NCI-H524 treated with DMSO at 0.1 percent for 48 hours (cell line): ENCODE results near the gene VWA5B2.

Source experiments
- DNase-seq: peaks from one replicate; lab custom pipeline; 2025; lab: John Stamatoyannopoulos, UW

Gene VWA5B2

DNA sequence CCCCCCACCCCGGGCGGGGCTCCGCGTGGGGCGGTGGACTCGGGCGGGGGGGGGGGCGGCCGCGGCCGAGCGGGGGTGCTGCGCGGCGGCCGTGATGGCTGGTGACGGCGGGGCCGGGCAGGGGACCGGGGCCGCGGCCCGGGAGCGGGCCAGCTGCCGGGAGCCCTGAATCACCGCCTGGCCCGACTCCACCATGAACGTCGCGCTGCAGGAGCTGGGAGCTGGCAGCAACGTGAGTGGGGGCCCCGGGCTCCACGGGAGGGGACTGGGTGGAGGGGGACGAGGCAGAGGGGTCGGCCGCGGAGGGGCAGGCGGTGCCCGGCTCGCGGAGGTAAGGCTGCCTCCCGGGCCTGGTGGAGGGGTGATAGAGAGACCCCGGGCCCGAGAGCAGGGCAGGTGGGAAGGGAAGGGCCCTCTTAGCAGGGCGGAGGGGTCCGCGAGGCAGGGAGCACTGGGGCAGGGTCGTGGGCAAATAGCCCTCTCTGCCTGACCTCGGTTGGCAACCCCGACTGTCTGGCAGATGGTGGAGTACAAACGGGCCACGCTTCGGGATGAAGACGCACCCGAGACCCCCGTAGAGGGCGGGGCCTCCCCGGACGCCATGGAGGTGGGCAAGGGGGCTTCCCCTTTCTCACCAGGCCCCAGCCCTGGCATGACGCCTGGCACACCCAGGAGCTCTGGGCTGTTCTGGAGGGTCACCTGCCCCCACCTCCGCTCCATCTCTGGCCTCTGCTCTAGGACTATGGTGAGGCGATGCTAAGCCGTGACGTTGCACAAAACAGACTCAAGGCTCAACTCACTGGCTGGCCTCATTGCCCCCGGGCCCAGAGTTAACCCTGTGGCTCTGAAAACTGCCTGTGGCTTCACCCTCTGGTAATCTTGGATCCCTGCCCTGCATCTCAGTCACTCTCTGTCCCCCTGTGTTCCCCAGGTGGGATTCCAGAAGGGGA lies 46.9 kb downstream of the VWA5B2 start, which contains the start of gene ECE2:
Gene ECE2, plus strand, starts transcription at position 62 of the 950 bp plus-strand sequence. Its CDS starts 132 bp downstream, at position 194.
- no peak for DNase-seq

DNA sequence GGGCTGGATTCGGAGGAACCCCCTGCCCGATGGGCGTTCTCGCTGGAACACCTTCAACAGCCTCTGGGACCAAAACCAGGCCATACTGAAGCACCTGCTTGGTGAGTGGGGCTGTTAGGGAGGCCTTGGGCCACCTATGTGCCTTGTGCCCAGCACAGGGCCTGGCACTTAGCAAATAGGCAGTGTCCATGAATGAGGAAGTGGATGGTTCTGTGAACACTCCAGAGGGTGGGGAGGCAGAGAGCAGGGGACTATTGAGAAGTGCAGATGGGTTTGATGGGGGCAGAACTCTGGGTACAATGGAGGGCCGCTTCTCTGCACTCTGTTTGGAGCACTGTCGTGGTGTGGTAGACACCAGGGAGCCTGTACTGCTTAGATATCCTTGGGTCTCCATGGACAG lies 48.0 kb downstream of the VWA5B2 start:
- no peak for DNase-seq

DNA sequence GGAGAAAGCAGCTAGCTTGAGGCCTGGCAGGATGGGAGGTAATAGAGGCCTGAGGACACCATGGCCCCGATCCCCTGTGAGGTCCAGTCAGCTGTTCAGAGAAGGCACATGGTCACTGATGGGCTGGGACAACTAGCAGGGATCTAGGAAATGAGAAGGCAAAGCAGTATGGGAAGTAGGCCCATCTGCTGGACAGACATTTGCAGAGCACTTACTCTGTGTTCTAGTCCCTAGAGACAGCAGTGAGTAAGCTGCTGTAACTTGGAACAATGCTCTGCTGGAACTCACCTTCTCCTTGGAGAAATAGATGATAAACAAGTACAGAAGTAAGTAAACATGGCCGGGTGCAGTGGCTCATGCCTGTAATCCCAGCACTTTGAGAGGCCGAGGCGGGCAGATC lies 53.6 kb downstream of the VWA5B2 start:
- DNase-seq: no peak

DNA sequence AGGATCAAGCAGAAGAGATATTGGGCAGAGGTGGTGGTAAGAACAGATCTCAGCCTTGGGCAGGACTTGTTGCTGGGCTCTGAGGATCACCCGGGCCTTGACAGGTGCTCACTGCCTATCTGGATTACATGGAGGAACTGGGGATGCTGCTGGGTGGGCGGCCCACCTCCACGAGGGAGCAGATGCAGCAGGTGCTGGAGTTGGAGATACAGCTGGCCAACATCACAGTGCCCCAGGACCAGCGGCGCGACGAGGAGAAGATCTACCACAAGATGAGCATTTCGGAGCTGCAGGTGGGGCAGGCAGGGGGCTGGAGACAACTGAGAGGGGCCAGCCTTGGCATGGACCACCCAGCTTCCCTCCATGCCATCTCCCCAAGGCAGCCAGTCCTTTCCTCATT lies 54.3 kb downstream of the VWA5B2 start:
- no peak for DNase-seq

DNA sequence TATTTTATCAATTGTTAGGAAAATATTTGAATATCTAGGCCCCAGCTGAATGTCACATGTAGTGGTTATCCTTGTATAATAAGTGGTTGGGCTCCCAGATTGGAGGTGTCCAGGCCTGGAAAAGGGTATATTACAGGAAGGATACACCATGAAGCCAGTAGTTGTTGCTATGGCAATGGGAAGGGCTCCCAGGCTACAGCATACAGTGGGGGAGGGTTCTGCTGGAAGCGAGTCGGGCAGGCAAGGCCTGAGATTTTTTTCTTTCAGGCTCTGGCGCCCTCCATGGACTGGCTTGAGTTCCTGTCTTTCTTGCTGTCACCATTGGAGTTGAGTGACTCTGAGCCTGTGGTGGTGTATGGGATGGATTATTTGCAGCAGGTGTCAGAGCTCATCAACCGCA lies 55.3 kb downstream of the VWA5B2 start:
- peak; percentile 77 for DNase-seq

DNA sequence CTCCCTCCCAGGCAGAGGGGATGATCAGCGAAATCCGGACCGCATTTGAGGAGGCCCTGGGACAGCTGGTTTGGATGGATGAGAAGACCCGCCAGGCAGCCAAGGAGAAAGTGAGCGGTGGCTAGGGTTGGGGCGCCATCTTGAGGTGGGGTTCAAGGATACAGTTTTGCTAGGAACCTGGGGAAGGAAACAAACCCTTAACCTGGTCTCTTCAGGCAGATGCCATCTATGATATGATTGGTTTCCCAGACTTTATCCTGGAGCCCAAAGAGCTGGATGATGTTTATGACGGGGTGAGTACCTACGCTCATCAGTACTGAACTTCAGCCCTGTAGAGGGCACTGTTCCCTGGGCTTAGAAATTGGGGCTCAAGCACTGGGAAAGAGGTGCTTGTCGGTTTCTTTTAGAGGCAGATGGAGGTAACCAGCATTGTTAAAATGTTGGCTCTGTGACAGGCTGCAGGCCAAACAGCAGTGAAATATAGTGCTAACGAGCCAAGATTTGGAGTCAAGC lies 60.1 kb downstream of the VWA5B2 start:
- peak; percentile 47 for DNase-seq

DNA sequence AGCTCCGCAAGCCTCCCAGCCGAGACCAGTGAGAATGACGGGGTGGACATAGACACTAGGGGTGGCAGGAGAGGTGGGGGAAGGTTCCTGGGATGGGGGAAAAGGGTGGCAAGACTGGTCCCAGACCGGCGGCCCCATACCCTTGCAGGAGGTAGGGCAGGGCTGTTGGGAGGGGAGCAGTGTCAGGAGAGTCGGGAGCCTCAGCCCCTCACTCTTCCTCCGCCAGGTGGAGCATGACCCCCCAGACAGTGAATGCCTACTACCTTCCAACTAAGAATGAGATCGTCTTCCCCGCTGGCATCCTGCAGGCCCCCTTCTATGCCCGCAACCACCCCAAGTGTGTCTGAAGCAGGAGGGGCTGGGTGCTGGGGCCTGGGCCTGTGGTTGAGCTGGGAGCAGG lies 60.9 kb downstream of the VWA5B2 start:
- no peak for DNase-seq

DNA sequence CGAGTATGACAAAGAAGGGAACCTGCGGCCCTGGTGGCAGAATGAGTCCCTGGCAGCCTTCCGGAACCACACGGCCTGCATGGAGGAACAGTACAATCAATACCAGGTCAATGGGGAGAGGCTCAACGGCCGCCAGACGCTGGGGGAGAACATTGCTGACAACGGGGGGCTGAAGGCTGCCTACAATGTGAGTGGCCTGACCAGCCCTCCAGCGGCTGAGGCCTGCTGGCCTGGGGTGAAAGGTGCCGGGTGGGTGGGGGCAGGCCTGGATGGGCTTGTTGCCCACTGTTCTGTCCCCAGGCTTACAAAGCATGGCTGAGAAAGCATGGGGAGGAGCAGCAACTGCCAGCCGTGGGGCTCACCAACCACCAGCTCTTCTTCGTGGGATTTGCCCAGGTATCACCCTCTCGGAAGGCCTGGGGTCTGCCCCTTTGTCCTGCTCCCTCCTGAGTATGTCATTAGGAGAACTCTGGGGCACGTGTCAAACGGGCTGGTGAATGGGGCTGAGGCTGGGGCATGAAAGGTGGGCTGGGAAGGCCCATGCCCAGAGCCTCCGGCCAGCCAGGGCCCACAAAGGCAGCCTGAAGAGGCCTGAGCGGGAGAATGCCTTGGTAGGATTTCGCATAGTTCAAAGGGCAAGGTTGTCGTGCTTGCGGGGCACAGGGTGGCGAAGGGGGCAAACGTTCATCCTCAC lies 61.8 kb downstream of the VWA5B2 start:
- DNase-seq: no peak
